Measurements from ENCODE around the gene FNBP1L.

- TF ChIP-seq CTCF (conservative IDR thresholded peaks at IDR 0.05; ENCODE audit: low read length) (no peak), EZH2phosphoT487 (IDR thresholded peaks at IDR 0.05; ENCODE audit: borderline replicate concordance) (no peak)
Observed at GRCh38 chr1:93522721-93523120, 74.8 kb downstream of the FNBP1L start.

All from Loucy (cell line).